IMR-90 (cell line): ENCODE data around the gene ATOH8. TPM values are rescaled to one million over a fixed set of nuclear protein-coding genes. Genes with fewer than 3 reads are reported as not detected.

Experiments used
- ATAC-seq: fragments of 200-7000 bp; cut with Tn5 transposase; 2 replicates; pipeline ENCODE4 v1.9.1; 2020; ENCODE audit warnings: low read depth, mild to moderate bottlenecking, moderate library complexity
- BruUV-seq: library from RNA; stranded (reverse); fragments of 400-500 nt; replicated peaks from 2 replicates; lab custom pipeline; 2021; lab: Mats Ljungman, UMichigan
- CTCF ChIA-PET: fragments of 300-600 bp; formaldehyde crosslinking; extraction: SDS; loops from one replicate; lab custom pipeline; 2021; ENCODE audit warnings: antibody characterized with exemption; lab: Yijun Ruan, JAX
- POLR2A ChIA-PET: fragments of 300-600 bp; sonication (Branson Sonifier 250); formaldehyde crosslinking; loops from one replicate; lab custom pipeline; 2022; ENCODE audit warnings: antibody characterized with exemption; ENCODE audit not compliant: unreplicated experiment; lab: Charles Lee
- DNase-seq: peaks from one replicate; pipeline ENCODE4 v3.0.0; 2013
- H2AFZ ChIP-seq: replicated peaks from 2 replicates; pipeline ENCODE3; 2013; ENCODE audit warnings: low read length, mild to moderate bottlenecking; ENCODE audit not compliant: poor library complexity
- H2AK5ac ChIP-seq: 2 replicates; pipeline ENCODE4 v1.6.1; 2013; ENCODE audit warnings: low read depth, low read length, inconsistent platforms
- H2AK9ac ChIP-seq: replicated peaks from 2 replicates; pipeline ENCODE3; 2013; ENCODE audit warnings: mild to moderate bottlenecking, low read depth, low read length, moderate library complexity; ENCODE audit not compliant: poor library complexity
- H2BK120ac ChIP-seq: 2 replicates; pipeline ENCODE4 v1.6.1; 2013; ENCODE audit warnings: low read depth, low read length, inconsistent platforms
- H2BK15ac ChIP-seq: 3 replicates; pipeline ENCODE4 v1.6.1; 2013; ENCODE audit warnings: low read depth, low read length, inconsistent platforms
- H2BK20ac ChIP-seq: 2 replicates; pipeline ENCODE4 v1.6.1; 2013; ENCODE audit warnings: low read depth, mild to moderate bottlenecking, inconsistent platforms, low read length, moderate library complexity
- H2BK5ac ChIP-seq: 2 replicates; pipeline ENCODE4 v1.6.1; 2013; ENCODE audit warnings: mild to moderate bottlenecking, low read depth, low read length, inconsistent platforms; ENCODE audit not compliant: poor library complexity, severe bottlenecking
- H3K14ac ChIP-seq: replicated peaks from 2 replicates; pipeline ENCODE4 v1.6.1; 2013; ENCODE audit warnings: low read depth, low read length, inconsistent platforms
- H3K18ac ChIP-seq: 2 replicates; pipeline ENCODE4 v1.6.1; 2013; ENCODE audit warnings: low read depth, low read length, control low read depth
- H3K23ac ChIP-seq: 2 replicates; pipeline ENCODE4 v1.6.1; 2013; ENCODE audit warnings: low read depth, low read length, inconsistent platforms
- H3K27ac ChIP-seq: 2 replicates; pipeline ENCODE4 v1.5.1; 2013; ENCODE audit warnings: mild to moderate bottlenecking, control low read depth, low read length; ENCODE audit not compliant: insufficient read depth
- H3K27me3 ChIP-seq: 2 replicates; pipeline ENCODE4 v1.6.1; 2013; ENCODE audit warnings: low read length; ENCODE audit not compliant: control insufficient read depth, insufficient read depth
- H3K36me3 ChIP-seq: 2 replicates; pipeline ENCODE4 v1.6.1; 2013; ENCODE audit warnings: low read length, mixed read lengths; ENCODE audit not compliant: control insufficient read depth, insufficient read depth
- H3K4ac ChIP-seq: 2 replicates; pipeline ENCODE4 v1.6.1; 2013; ENCODE audit warnings: low read depth, low read length, inconsistent platforms
- H3K4me1 ChIP-seq: 2 replicates; pipeline ENCODE4 v1.6.1; 2013; ENCODE audit warnings: low read length, mixed read lengths; ENCODE audit not compliant: control insufficient read depth, insufficient read depth
- H3K4me2 ChIP-seq: 2 replicates; pipeline ENCODE4 v1.6.1; 2013; ENCODE audit warnings: low read depth, mild to moderate bottlenecking, control low read depth, low read length, moderate library complexity
- H3K4me3 ChIP-seq: 2 replicates; pipeline ENCODE4 v1.5.1; 2013; ENCODE audit warnings: low read depth, mild to moderate bottlenecking, control low read depth, low read length, moderate library complexity; ENCODE audit not compliant: insufficient read depth
- H3K56ac ChIP-seq: 2 replicates; pipeline ENCODE4 v1.6.1; 2013; ENCODE audit warnings: low read length, inconsistent platforms; ENCODE audit not compliant: insufficient read depth; ENCODE audit errors: extremely low read depth
- H3K79me1 ChIP-seq, 2 experiments: 2 replicates each; pipeline ENCODE4 v1.6.1; 2013; ENCODE audit warnings: low read length in 2 of 2, inconsistent platforms in 1 of 2, low read depth in 1 of 2
- H3K9ac ChIP-seq: 2 replicates; pipeline ENCODE4 v1.6.1; 2013; ENCODE audit warnings: low read depth, low read length, control low read depth
- H3K9me1 ChIP-seq: 2 replicates; pipeline ENCODE4 v1.6.1; 2013; ENCODE audit warnings: low read length, inconsistent platforms; ENCODE audit not compliant: insufficient read depth
- H3K9me3 ChIP-seq: 2 replicates; pipeline ENCODE4 v1.6.1; 2013; ENCODE audit warnings: low read length; ENCODE audit not compliant: control insufficient read depth, insufficient read depth
- H4K20me1 ChIP-seq: 2 replicates; pipeline ENCODE4 v1.6.1; 2013; ENCODE audit warnings: low read length, inconsistent platforms; ENCODE audit not compliant: insufficient read depth
- H4K5ac ChIP-seq: 2 replicates; pipeline ENCODE4 v1.6.1; 2013; ENCODE audit warnings: mild to moderate bottlenecking, low read depth, low read length, control low read depth
- H4K8ac ChIP-seq, 2 experiments: 2 replicates each; pipeline ENCODE4 v1.6.1; 2013; ENCODE audit warnings: low read depth in 2 of 2, low read length in 2 of 2, control low read depth in 1 of 2, inconsistent platforms in 1 of 2
- H4K91ac ChIP-seq: 2 replicates; pipeline ENCODE4 v1.6.1; 2013; ENCODE audit warnings: low read depth, low read length, inconsistent platforms; ENCODE audit not compliant: insufficient read depth
- FOS ChIP-seq: fragments of 150-350 bp; IDR thresholded peaks from 2 replicates; pipeline ENCODE4 v1.6.1; 2016; ENCODE audit warnings: low read depth, low read length
- NFE2L2 ChIP-seq: fragments of 150-350 bp; IDR thresholded peaks from 2 replicates; pipeline ENCODE4 v1.6.1; 2016; ENCODE audit warnings: low read depth, mild to moderate bottlenecking, low read length
- WGBS, 2 experiments: methylation state at CpG; one replicate each; pipeline versions ENCODE4 v1.1.5 to v1.1.7; 2013; ENCODE audit warnings: missing lambda C conversion rate in 2 of 2; ENCODE audit not compliant: insufficient read length in 1 of 2; ENCODE audit errors: extremely low coverage in 2 of 2; 5-methylcytosine and 5-hydroxymethylcytosine counted together
- dilution Hi-C: fragments of 300-500 bp; cut with HindIII; formaldehyde crosslinking; loops from one replicate; pipeline ENCODE4 v1.14.3; 2018; ENCODE audit warnings: low sequenced_read_pairs; ENCODE audit not compliant: unreplicated experiment
- in situ Hi-C: fragments of 300-500 bp; cut with MboI; formaldehyde crosslinking; loops from 3 replicates; pipeline ENCODE4 v1.14.3; 2019; ENCODE audit warnings: low sequenced_read_pairs, inconsistent platforms, mixed read lengths
- intact Hi-C: fragments of 100-400 bp; cut with micrococcal nuclease; formaldehyde crosslinking; loops from 2 replicates; pipeline ENCODE4 v1.10.0; 2022
- polyA plus RNA-seq, 3 experiments: library from polyadenylated mRNA; depleted of rRNA; stranded (reverse); fragments of >200 nt; gene quantifications; 2 replicates each; pipeline ENCODE4 v1.2.3, GENCODE V29; 2012; ENCODE audit warnings: low replicate concordance in 1 of 3
- total RNA-seq: library from RNA; depleted of rRNA; stranded (reverse); fragments of >200 nt; gene quantifications from 2 replicates; pipeline ENCODE4 v1.2.3, GENCODE V29; 2012

The ATOH8 gene
- total and polyA plus RNA-seq, 2 of the 4 experiments (the other 2 are of a cell fraction) = 7.9 to 9.0 TPM

GRCh38 chr2:85741211-85741832, 12.5 kb upstream of the ATOH8 start:
- in situ Hi-C loops (no loop called here), dilution Hi-C loops (no loop called here), intact Hi-C loops (no loop called here)
- Histone ChIP-seq H4K91ac (peak overlapping the region; percentile 96), H2BK120ac (peak overlapping the region; percentile 91), H3K79me1 (no peaks in the 10 kb centered on the region), H3K9me1 (peaks cover 29% of the 10 kb centered on the region), H2AK9ac (peak overlapping the region; percentile 49), H3K14ac (peak overlapping the region; percentile 63), H3K27me3 (no peaks in the 10 kb centered on the region), H4K8ac (peak overlapping the region; percentile 41 to 78), H3K4me1 (peaks cover 47% of the 10 kb centered on the region), H2AK5ac (peak overlapping the region; percentile 93), H3K9me3 (no peaks in the 10 kb centered on the region), H4K5ac (peak overlapping the region; percentile 78), H3K36me3 (no peaks in the 10 kb centered on the region), H3K18ac (peak overlapping the region; percentile 75), H3K4me2 (peak overlapping the region; percentile 16; the same call in 1 of the 2 replicates), H2AFZ (peak overlapping the region; percentile 19), H3K27ac (peak overlapping the region; percentile 90), H4K20me1 (peaks cover 8% of the 10 kb centered on the region), H2BK15ac (peak overlapping the region; percentile 96; the same call in 2 of the 3 replicates), H2BK5ac (peak overlapping the region; percentile 69), H3K4ac (peak overlapping the region; percentile 95), H2BK20ac (peak overlapping the region; percentile 92), H3K4me3 (no peak overlapping the region), H3K9ac (peak overlapping the region; percentile 15; the same call in 1 of the 2 replicates), H3K56ac (peak overlapping the region; percentile 39; the same call in 1 of the 2 replicates), H3K23ac (peak overlapping the region; percentile 68; the same call in 1 of the 2 replicates)
- 79% methylated on average over 9 of the region's 9 CpGs; no CpG with 5 or more reads in 1 of the 2 experiments for WGBS, 2 experiments
- TF ChIP-seq NFE2L2 (peak; percentile 7; the same call in 1 of the 2 replicates), FOS (no peak)
- ChIA-PET POLR2A (interaction anchor here (0.8 kb wide), 1 partner anchor 15 kb away, joined by 3 read pairs; no protein-coding TSS in a partner anchor), CTCF (interaction anchor here (0.8 to 1.4 kb wide), 5 partner anchors 10 to 62 kb away, joined by 3 to 6 read pairs (median 5); no protein-coding TSS in a partner anchor)
- no TSS peak for BruUV-seq
- DNase-seq (no peak), ATAC-seq (no peak)
